CD1c-positive myeloid dendritic cell (primary cell): ENCODE results near the gene LRRC34.

ENCODE experiments used
- DNase-seq: peaks from one replicate; pipeline ENCODE4 v3.0.0-alpha.2; 2016; ENCODE audit errors: extremely low spot score

Gene LRRC34

GRCh38 chr3:169812332-169813235 lies at the start of gene LRRC34, which contains the start of gene LRRIQ4:
LRRC34 (minus strand) TSS chr3:169812904; CDS start chr3:169812548, 356 bp downstream.
LRRIQ4 (plus strand) TSS chr3:169812870; CDS start chr3:169821922, 9,052 bp downstream.
- peak; percentile 66 for DNase-seq

DNA sequence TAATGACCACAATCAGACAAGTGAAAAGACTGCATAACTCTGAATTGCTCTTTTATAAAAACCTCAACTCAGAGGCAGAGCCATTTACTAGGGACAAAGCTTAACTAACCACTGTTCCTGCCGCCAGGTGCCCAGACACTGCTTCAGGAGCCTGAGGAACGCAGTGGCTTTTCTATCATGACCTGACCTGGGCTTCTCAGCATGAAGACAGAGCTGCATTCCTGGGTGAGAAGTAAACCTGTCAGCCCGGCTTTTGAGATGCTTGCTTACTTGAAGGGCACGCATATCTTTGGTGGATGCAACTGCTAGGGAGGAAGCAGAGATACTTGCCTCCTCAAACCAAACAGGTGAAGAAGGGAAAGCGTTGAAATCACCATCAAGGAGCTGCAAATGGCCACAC lies 49.2 kb upstream of the LRRC34 start:
- no peak for DNase-seq

GRCh38 chr3:169857811-169858210 lies 45.1 kb upstream of the LRRC34 start:
- DNase-seq: no peak

- DNase-seq: no peak
Measured at GRCh38 chr3:169855514-169855913, 42.8 kb upstream of the LRRC34 start.

GRCh38 chr3:169850618-169851017 lies 37.9 kb upstream of the LRRC34 start:
- DNase-seq: no peak

DNA sequence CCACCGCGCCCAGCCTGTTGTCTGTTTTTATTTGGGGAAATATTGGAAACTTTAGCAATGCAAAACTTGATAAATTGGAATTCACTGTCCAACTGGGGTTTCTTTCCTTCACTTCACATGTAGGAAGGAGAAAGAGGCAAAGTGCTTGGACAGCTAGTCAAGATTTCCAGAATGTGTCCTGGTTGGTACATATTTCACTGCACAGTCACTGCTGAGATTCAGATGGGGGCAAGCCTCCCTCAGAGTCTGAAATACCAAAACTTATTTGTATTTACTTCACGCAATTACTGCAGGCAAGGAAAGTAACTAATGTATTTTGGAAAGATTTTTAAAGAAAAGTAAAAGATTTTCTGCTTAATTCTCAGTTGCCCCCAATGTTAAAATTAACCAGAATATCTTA lies 36.0 kb upstream of the LRRC34 start:
- no peak for DNase-seq

DNA sequence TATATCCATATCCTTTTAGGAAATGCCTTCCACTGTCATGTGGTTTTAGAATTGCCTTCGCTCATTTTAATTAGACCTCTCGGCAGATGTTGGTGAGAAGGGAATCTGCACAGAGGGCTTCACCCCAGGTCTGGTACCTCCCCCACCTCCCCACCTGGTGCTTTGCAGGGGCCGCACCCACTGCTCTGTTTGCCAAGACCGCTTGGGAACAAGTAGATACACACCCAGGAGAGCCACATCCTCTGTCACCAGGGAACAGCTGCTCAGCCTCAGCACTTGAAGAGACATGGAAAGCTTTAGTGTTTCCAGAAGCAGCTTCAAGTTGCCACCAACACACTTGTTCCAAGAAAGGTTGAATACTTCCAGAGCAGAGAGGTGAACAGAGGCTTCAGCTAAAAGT lies 35.2 kb upstream of the LRRC34 start:
- DNase-seq: no peak

DNA sequence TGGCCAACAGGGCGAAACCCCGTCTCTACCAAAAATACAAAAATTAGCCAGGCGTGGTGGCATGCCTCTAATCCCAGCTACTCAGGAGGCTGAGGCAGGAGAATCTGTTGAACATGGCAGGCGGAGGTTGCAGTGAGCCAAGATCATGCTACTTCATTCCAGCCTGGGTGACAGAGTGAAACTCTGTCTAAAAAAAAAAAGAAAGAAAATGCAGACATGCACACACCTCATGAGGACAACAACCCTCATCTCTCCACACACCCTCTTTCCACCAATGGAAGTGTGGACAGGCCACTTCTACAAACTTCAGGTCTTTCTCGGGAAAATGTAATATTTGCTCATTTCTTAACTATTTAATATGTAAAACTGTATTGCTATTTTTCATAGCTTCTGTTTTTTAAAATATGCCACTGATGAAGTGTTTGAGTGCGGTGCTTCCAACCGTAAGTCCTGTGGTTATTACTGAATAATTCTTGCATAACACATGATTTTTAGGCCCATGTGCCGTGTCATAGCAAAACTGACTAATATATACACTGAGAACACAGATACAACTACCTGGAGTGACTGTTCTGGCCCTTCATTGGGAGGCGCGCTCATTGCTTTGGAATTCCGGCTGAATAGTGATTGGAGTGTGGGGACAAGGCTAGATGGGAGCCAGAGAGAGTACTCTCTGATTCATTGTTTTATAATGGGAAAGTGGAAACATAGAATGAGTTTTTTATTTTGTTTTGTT lies 33.9 kb upstream of the LRRC34 start:
- DNase-seq: no peak

DNA sequence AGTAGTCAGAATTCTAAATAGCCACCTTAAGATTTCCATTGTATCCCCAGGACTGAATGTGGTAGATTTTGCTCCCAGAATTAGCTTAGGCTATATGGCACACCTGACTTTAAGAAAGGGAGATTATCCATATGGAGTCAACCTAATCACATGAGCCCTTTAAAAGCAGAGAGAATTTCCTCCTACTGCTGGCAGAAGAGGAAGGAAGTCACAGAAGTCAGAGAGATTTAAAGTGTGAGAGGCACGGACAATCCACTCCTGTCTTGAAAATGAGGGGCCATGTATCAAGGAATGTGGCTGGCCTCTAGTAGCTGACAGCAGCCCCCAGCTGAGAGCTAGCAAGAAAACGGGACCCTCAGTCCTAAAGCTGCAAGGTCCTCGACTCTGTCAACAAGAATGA lies 30.3 kb upstream of the LRRC34 start:
- DNase-seq: no peak

DNA sequence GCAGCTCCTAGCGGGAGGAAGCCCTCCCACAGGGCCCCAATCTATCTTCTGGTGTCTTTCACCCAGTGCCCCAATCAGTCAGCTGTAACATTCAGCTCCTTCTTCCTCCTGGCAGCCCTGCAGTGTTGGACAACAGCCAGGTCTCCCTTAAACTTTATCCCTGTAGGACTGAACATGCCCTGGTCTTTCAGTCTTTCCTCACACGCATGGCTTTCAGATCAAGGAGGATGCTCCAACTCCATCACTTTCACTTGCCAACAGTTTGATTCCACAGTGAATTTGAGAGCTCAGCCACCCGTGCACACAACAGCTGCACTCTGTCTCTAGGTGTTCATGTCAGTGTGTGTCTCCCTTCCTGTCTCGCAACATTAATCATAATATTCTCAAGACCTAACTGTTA lies 28.5 kb upstream of the LRRC34 start:
- no peak for DNase-seq

DNA sequence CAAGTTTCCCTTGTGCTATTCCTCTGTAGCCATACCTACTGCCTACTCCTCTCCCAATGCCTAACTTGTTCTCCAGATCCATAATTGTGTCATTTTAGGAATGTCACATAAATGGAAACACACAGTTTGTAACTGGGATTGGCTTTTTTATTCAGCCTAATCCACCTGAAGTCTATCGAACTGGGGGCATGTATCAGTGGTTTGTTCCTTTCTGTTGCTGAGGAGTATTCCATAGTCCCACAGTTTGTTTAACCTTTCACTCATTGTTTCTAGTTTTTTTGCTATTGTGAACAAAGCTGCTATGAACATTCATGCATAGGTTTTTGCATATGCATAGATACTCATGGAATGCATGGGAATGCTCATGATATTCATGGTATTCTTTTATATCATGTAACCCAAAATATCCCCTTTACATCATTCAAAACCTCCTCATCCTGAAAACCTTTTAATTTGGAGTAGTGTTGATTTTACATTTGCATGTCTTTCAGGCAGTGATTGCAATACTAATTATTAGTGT lies 25.9 kb upstream of the LRRC34 start:
- no peak for DNase-seq

- DNase-seq: no peak
Measured at GRCh38 chr3:169836942-169837275, 24.2 kb upstream of the LRRC34 start.

- DNase-seq: peak; percentile 38
Measured at GRCh38 chr3:169836078-169836941, 23.6 kb upstream of the LRRC34 start.

- DNase-seq: no peak
Measured at GRCh38 chr3:169835533-169835932, 22.8 kb upstream of the LRRC34 start.

DNA sequence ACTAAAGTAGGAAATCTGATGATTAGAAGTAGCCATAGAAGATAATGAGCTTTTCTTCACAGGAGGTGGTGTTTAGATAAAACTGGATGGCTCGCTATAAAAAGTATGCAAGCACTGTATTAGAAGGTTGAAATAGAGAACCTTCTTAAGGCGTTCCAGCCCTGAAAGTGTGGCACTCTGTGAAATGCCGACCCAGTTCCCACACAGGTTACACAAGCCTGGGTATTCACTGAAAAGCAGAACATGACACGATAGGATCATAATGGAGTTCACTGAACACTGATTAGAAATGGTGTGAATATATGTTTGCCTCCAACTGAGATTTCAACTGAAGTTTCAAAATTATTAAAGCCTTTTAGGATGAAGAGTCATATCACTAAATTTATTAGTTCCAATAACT lies 15.0 kb upstream of the LRRC34 start:
- DNase-seq: peak; percentile 19

GRCh38 chr3:169825316-169825715 lies 12.6 kb upstream of the LRRC34 start:
- DNase-seq: no peak

- no peak for DNase-seq
Measured at GRCh38 chr3:169822983-169823382, 10.3 kb upstream of the LRRC34 start.

GRCh38 chr3:169822540-169822939 lies 9.8 kb upstream of the LRRC34 start:
- no peak for DNase-seq

DNA sequence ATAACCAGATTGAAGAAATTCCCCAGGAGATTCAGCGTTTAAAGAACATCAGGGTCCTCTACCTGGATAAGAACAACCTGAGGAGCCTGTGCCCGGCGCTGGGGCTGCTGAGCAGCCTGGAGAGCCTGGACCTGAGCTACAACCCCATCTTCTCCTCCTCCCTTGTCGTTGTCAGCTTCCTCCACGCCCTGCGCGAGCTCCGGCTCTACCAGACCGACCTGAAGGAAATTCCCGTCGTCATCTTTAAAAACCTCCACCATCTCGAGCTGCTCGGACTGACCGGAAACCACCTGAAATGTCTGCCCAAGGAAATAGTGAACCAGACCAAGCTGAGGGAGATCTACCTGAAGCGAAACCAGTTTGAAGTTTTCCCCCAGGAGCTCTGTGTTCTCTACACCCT lies 9.4 kb upstream of the LRRC34 start:
- DNase-seq: no peak

GRCh38 chr3:169818316-169818715 lies 5.6 kb upstream of the LRRC34 start:
- DNase-seq: peak; percentile 14

DNA sequence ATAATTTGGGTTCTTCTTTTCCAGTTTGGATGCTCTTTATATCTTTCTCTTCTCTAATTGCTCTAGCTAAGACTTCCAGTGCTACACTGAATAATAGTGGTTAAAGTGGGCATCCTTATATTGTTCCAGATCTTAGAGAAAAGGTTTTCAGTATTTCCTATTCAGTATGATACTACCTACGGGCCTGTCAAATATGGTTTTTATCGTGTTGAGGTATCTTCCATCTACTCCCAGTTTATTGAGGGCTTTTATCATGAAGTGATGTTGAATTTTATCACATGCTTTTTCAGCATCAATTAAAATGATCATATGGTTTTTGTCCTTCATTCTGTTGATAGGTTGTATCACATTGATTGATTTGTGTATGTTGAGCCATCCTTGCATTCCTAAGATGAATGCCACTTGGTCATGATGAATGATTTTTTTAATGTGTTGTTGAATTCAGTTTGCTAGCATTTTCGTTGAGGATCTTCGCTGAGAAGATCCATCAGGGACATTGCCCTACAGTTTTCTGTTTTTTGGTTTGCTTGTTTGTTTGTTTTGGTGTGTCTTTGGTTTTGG lies 3.0 kb upstream of the LRRC34 start:
- DNase-seq: no peak
